WTC11 (cell line): Measurements from ENCODE around the gene ZNF566. TPM values are rescaled to one million over a fixed set of nuclear protein-coding genes. Genes with fewer than 3 reads are reported as not detected.

ENCODE experiments used
- ATAC-seq: fragments of 200-7000 bp; cut with Tn5 transposase; 2 replicates; pipeline ENCODE4 v1.10.0; 2021; ENCODE audit warnings: mild to moderate bottlenecking, moderate library complexity
- CTCF ChIA-PET: fragments of 300-600 bp; sonication (Branson Sonifier 250); formaldehyde crosslinking; loops from one replicate; lab custom pipeline; 2021; ENCODE audit warnings: antibody characterized with exemption; lab: Charles Lee
- POLR2A ChIA-PET: fragments of 350-600 bp; sonication (Branson Sonifier 250); formaldehyde crosslinking; loops from one replicate; lab custom pipeline; 2021; ENCODE audit warnings: antibody characterized with exemption; lab: Charles Lee
- DNase-seq: peaks from one replicate; pipeline ENCODE4 v3.0.0; 2021; ENCODE audit warnings: low spot score
- H3K27ac Mint-ChIP-seq: 2 replicates; pipeline ENCODE4 v1.8.0; 2021; ENCODE audit warnings: mixed read lengths
- H3K27me3 Mint-ChIP-seq: 2 replicates; pipeline ENCODE4 v1.8.0; 2021; ENCODE audit warnings: low read depth, mild to moderate bottlenecking, moderate library complexity, mixed read lengths
- H3K36me3 Mint-ChIP-seq: 2 replicates; pipeline ENCODE4 v1.8.0; 2021; ENCODE audit warnings: mixed read lengths
- H3K4me1 Mint-ChIP-seq: 2 replicates; pipeline ENCODE4 v1.8.0; 2022; ENCODE audit warnings: mixed read lengths
- H3K4me3 Mint-ChIP-seq: 2 replicates; pipeline ENCODE4 v1.8.0; 2021; ENCODE audit warnings: mild to moderate bottlenecking, moderate library complexity, mixed read lengths
- H3K9me3 Mint-ChIP-seq: 2 replicates; pipeline ENCODE4 v1.8.0; 2021; ENCODE audit warnings: mixed read lengths
- ATF1 ChIP-seq: sonication (generic); formaldehyde crosslinking; IDR thresholded peaks from 2 replicates; pipeline ENCODE4 v1.8.1; 2023; ENCODE audit warnings: mild to moderate bottlenecking, moderate library complexity, missing genetic modification reagents
- ATF3 ChIP-seq: sonication (generic); formaldehyde crosslinking; conservative IDR thresholded peaks from 2 replicates; pipeline ENCODE4 v1.8.1; 2022; ENCODE audit warnings: mild to moderate bottlenecking, missing genetic modification reagents
- ELF4 ChIP-seq: sonication (generic); formaldehyde crosslinking; IDR thresholded peaks from 2 replicates; pipeline ENCODE4 v1.8.1; 2022; ENCODE audit warnings: low read depth, mild to moderate bottlenecking, moderate library complexity, missing genetic modification reagents
- ERG ChIP-seq: fragments of 250-450 bp; sonication (Bioruptor Pico); IDR thresholded peaks from 2 replicates; pipeline ENCODE4 v1.8.0; 2021; ENCODE audit warnings: mild to moderate bottlenecking
- ETV6 ChIP-seq: sonication (generic); formaldehyde crosslinking; IDR thresholded peaks from 2 replicates; pipeline ENCODE4 v1.8.1; 2022; ENCODE audit warnings: mild to moderate bottlenecking, missing genetic modification reagents
- FOXK1 ChIP-seq: sonication (generic); formaldehyde crosslinking; IDR thresholded peaks from 2 replicates; pipeline ENCODE4 v1.8.0; 2022; ENCODE audit warnings: mild to moderate bottlenecking, moderate library complexity, missing genetic modification reagents
- FOXP4 ChIP-seq: sonication (generic); formaldehyde crosslinking; IDR thresholded peaks from 2 replicates; pipeline ENCODE4 v1.8.0; 2022; ENCODE audit warnings: mild to moderate bottlenecking, missing genetic modification reagents
- IRF1 ChIP-seq: sonication (generic); formaldehyde crosslinking; IDR thresholded peaks from 2 replicates; pipeline ENCODE4 v1.8.0; 2023; ENCODE audit warnings: missing genetic modification reagents
- MLX ChIP-seq: sonication (generic); formaldehyde crosslinking; IDR thresholded peaks from 2 replicates; pipeline ENCODE4 v1.8.1; 2023; ENCODE audit warnings: mild to moderate bottlenecking, missing genetic modification reagents, moderate library complexity
- MXD4 ChIP-seq: fragments of 250-450 bp; sonication (Bioruptor Pico); IDR thresholded peaks from 2 replicates; pipeline ENCODE4 v1.8.0; 2021; ENCODE audit warnings: mild to moderate bottlenecking, moderate library complexity, borderline replicate concordance
- RELA ChIP-seq: sonication (generic); formaldehyde crosslinking; IDR thresholded peaks from 2 replicates; pipeline ENCODE4 v1.8.1; 2022; ENCODE audit warnings: missing genetic modification reagents, mild to moderate bottlenecking, borderline replicate concordance
- SMAD3 ChIP-seq: sonication (generic); formaldehyde crosslinking; IDR thresholded peaks from 2 replicates; pipeline ENCODE4 v1.8.0; 2022; ENCODE audit warnings: missing genetic modification reagents, mild to moderate bottlenecking, borderline replicate concordance
- ZMAT4 ChIP-seq: fragments of 250-450 bp; sonication (Bioruptor Pico); IDR thresholded peaks from 2 replicates; pipeline ENCODE4 v1.9.0; 2021; ENCODE audit warnings: mild to moderate bottlenecking
- ZNF138 ChIP-seq: sonication (generic); formaldehyde crosslinking; conservative IDR thresholded peaks from 2 replicates; pipeline ENCODE4 v1.8.1; 2022; ENCODE audit warnings: mild to moderate bottlenecking, moderate library complexity, missing genetic modification reagents
- ZNF263 ChIP-seq: sonication (generic); formaldehyde crosslinking; IDR thresholded peaks from 2 replicates; pipeline ENCODE4 v1.8.1; 2022; ENCODE audit warnings: low read depth, mild to moderate bottlenecking, moderate library complexity, missing genetic modification reagents
- ZNF317 ChIP-seq: sonication (generic); formaldehyde crosslinking; IDR thresholded peaks from 2 replicates; pipeline ENCODE4 v1.8.1; 2023; ENCODE audit warnings: low read depth, mild to moderate bottlenecking, moderate library complexity, missing genetic modification reagents, borderline replicate concordance
- ZNF416 ChIP-seq: fragments of 250-450 bp; sonication (Bioruptor Pico); IDR thresholded peaks from 2 replicates; pipeline ENCODE4 v1.9.0; 2021; ENCODE audit warnings: mild to moderate bottlenecking, inconsistent platforms
- total RNA-seq: library from RNA; stranded (reverse); gene quantifications from 3 replicates; pipeline ENCODE4 v1.2.3, GENCODE V29; 2021

ZNF566 gene
- total RNA-seq, 1 experiment from 2014 or later: 10.5 TPM

GRCh38 chr19:36482876-36483275 lies 6.5 kb downstream of the ZNF566 start (continued):
- no peak for TF ChIP-seq MLX (CRISPR knock-in tag)

GRCh38 chr19:36460046-36460445 lies 29.3 kb downstream of the ZNF566 start:
- CTCF ChIA-PET: no interaction called here
- TF ChIP-seq RELA (CRISPR knock-in tag): no peak
- no peaks in the 10 kb centered on the region for H3K27me3 Mint-ChIP-seq
- POLR2A ChIA-PET: no interaction called here
- H3K36me3 Mint-ChIP-seq: peaks cover 22% of the 10 kb centered on the region
- H3K4me1 Mint-ChIP-seq: no peaks in the 10 kb centered on the region
- no peak overlapping the region for H3K4me3 Mint-ChIP-seq
- ATAC-seq: no peak
- peaks cover 10% of the 10 kb centered on the region for H3K9me3 Mint-ChIP-seq
- no peak for DNase-seq
- H3K27ac Mint-ChIP-seq: no peak overlapping the region

GRCh38 chr19:36456831-36457230 lies 32.5 kb downstream of the ZNF566 start:
- DNase-seq (no peak), ATAC-seq (no peak)
- Mint-ChIP-seq H3K36me3 (peaks cover 35% of the 10 kb centered on the region), H3K4me3 (no peak overlapping the region), H3K27ac (no peak overlapping the region), H3K9me3 (peaks cover 18% of the 10 kb centered on the region), H3K4me1 (no peaks in the 10 kb centered on the region), H3K27me3 (no peaks in the 10 kb centered on the region)
- TF ChIP-seq SMAD3 (CRISPR knock-in tag) (no peak), ZMAT4 (no peak), ATF1 (CRISPR knock-in tag) (no peak), IRF1 (no peak), ERG (CRISPR knock-in tag) (no peak), FOXK1 (no peak)
- CTCF ChIA-PET: no interaction called here
- POLR2A ChIA-PET: no interaction called here

- Mint-ChIP-seq H3K27me3 (no peaks in the 10 kb centered on the region), H3K36me3 (peaks cover 67% of the 10 kb centered on the region), H3K27ac (no peak overlapping the region), H3K4me1 (no peaks in the 10 kb centered on the region), H3K9me3 (peaks cover 56% of the 10 kb centered on the region), H3K4me3 (no peak overlapping the region)
- POLR2A ChIA-PET: no interaction called here
- CTCF ChIA-PET: no interaction called here
- no peak for TF ChIP-seq ZNF416 (CRISPR knock-in tag)
- DNase-seq (no peak), ATAC-seq (no peak)
Observed at GRCh38 chr19:36449059-36449670, 40.2 kb downstream of the ZNF566 start.

- Mint-ChIP-seq H3K4me1 (no peaks in the 10 kb centered on the region), H3K4me3 (no peak overlapping the region), H3K36me3 (peaks cover 12% of the 10 kb centered on the region; the same call in 1 of the 2 replicates), H3K27ac (no peak overlapping the region)
- CTCF ChIA-PET: no interaction called here
- TF ChIP-seq MXD4 (CRISPR knock-in tag) (no peak), RELA (CRISPR knock-in tag) (no peak), ATF3 (no peak), ETV6 (CRISPR knock-in tag) (no peak), FOXP4 (CRISPR knock-in tag) (no peak), ZNF263 (CRISPR knock-in tag) (no peak), MLX (CRISPR knock-in tag) (no peak), ZNF138 (no peak), ZNF317 (CRISPR knock-in tag) (no peak), ELF4 (CRISPR knock-in tag) (no peak)
- TF ChIP-seq, all 79 proteins: peak for 0
- DNase-seq (no peak), ATAC-seq (no peak)
- POLR2A ChIA-PET: interaction anchor here (0.6 kb wide), 1 partner anchor 11 kb away, joined by 4 read pairs; no protein-coding TSS in a partner anchor
- Mint-ChIP-seq H3K9me3 (peaks cover 27% of the 10 kb centered on the region), H3K27me3 (peaks cover 8% of the 10 kb centered on the region)
Observed at GRCh38 chr19:36441339-36441738, 48.0 kb downstream of the ZNF566 start.
